OCI-LY3 (cell line): ENCODE measurements around the gene ATP2A2.

Experiments
- CTCF ChIP-seq: fragments of 200-600, 300-600 bp; sonication (generic); IDR thresholded peaks from 2 replicates; pipeline ENCODE4 v1.5.1; 2014; ENCODE audit warnings: antibody characterized with exemption, low read length, low read depth
- EZH2phosphoT487 ChIP-seq: fragments of 200-600 bp; shearing (Covaris generic); IDR thresholded peaks from 2 replicates; pipeline ENCODE4 v1.6.1; 2018; ENCODE audit warnings: antibody characterized with exemption, mixed run types, low read depth

GRCh38 chr12:110351119-110351518 is 70.1 kb downstream of the ATP2A2 start:
- TF ChIP-seq CTCF: no peak
- no peak for TF ChIP-seq EZH2phosphoT487
